Islet of Langerhans (tissue), 1 donor: ENCODE data around the gene CYB5R4.

ENCODE experiments used
- FAIRE-seq: peaks from one replicate; lab custom pipeline; 2011; peaks lifted over from hg19 to GRCh38; lab: Jason Lieb, UNC

Gene CYB5R4

GRCh38 chr6:83859410-83860358, at the start of gene CYB5R4:
Gene CYB5R4, plus strand, starts transcription at chr6:83859689. Its CDS starts 94 bp downstream, at chr6:83859783.
- FAIRE-seq: no peak

- FAIRE-seq: no peak
These were observed 46.9 kb upstream of the CYB5R4 start for GRCh38 chr6:83812595-83812994.

- FAIRE-seq: no peak
These were observed 43.7 kb upstream of the CYB5R4 start for GRCh38 chr6:83815631-83816272.

- no peak for FAIRE-seq
These were observed 36.8 kb upstream of the CYB5R4 start for GRCh38 chr6:83822629-83823169.

GRCh38 chr6:83824388-83824801, 35.1 kb upstream of the CYB5R4 start:
- FAIRE-seq: no peak

- no peak for FAIRE-seq
These were observed 34.7 kb upstream of the CYB5R4 start for GRCh38 chr6:83824831-83825230.

GRCh38 chr6:83827050-83827449, 32.4 kb upstream of the CYB5R4 start:
- FAIRE-seq: no peak

GRCh38 chr6:83838727-83839126, 20.8 kb upstream of the CYB5R4 start:
- FAIRE-seq: no peak

- no peak for FAIRE-seq
These were observed 15.3 kb upstream of the CYB5R4 start for GRCh38 chr6:83844170-83844569.

- no peak for FAIRE-seq
These were observed 13.2 kb upstream of the CYB5R4 start for GRCh38 chr6:83846291-83846690.

GRCh38 chr6:83847179-83847578, 12.3 kb upstream of the CYB5R4 start:
- no peak for FAIRE-seq

- FAIRE-seq: no peak
These were observed 10.4 kb upstream of the CYB5R4 start for GRCh38 chr6:83849127-83849526.

GRCh38 chr6:83849610-83850009, 9.9 kb upstream of the CYB5R4 start:
- no peak for FAIRE-seq

- FAIRE-seq: no peak
These were observed 6.8 kb upstream of the CYB5R4 start for GRCh38 chr6:83852528-83853177.

- no peak for FAIRE-seq
These were observed 6.1 kb upstream of the CYB5R4 start, which contains the start of gene RIPPLY2 for GRCh38 chr6:83853178-83854000. Gene RIPPLY2, plus strand, starts transcription at chr6:83853360. Its CDS starts 57 bp downstream, at chr6:83853417.

- FAIRE-seq: no peak
These were observed 5.4 kb upstream of the CYB5R4 start for GRCh38 chr6:83854001-83854501.

GRCh38 chr6:83854766-83855165, 4.7 kb upstream of the CYB5R4 start:
- no peak for FAIRE-seq

- no peak for FAIRE-seq
These were observed 868 bp downstream of the CYB5R4 start for GRCh38 chr6:83860359-83860755.

GRCh38 chr6:83860782-83861495, 1.4 kb downstream of the CYB5R4 start:
- no peak for FAIRE-seq

- peak; percentile 87 for FAIRE-seq
These were observed 3.4 kb downstream of the CYB5R4 start for GRCh38 chr6:83862776-83863471.
